ENCODE results near the gene AGTR1. TPM values are rescaled to one million over a fixed set of nuclear protein-coding genes. Genes with fewer than 3 reads are reported as not detected.
"Not testable (repeated sequence)": the region's sequence is repeated elsewhere in the genome, so short reads cannot be mapped to it uniquely, and the experiment has no call there.

AGTR1 gene
- total RNA-seq, 2 experiments from 2014 or later, result not detected

- Mint-ChIP-seq H3K27me3 (no peaks in the 10 kb centered on the region), H3K9me3 (no peaks in the 10 kb centered on the region), H3K4me1 (no peaks in the 10 kb centered on the region), H3K36me3 (ENCODE audit: low read depth) (no peaks in the 10 kb centered on the region), H3K27ac (no peak overlapping the region), H3K4me3 (no peak overlapping the region)
- CTCF ChIA-PET, result no interaction called here
- no peak for DNase-seq
- POLR2A ChIA-PET, result no interaction called here
Observed at GRCh38 chr3:148757238-148758215, 59.8 kb downstream of the AGTR1 start.

GRCh38 chr3:148758303-148758884, 60.7 kb downstream of the AGTR1 start:
- Mint-ChIP-seq H3K27me3 (no peaks in the 10 kb centered on the region), H3K36me3 (ENCODE audit: low read depth) (no peaks in the 10 kb centered on the region), H3K9me3 (no peaks in the 10 kb centered on the region), H3K4me3 (no peak overlapping the region), H3K4me1 (no peaks in the 10 kb centered on the region), H3K27ac (no peak overlapping the region)
- CTCF ChIA-PET, result no interaction called here
- DNase-seq, result no peak
- POLR2A ChIA-PET, result no interaction called here

DNA sequence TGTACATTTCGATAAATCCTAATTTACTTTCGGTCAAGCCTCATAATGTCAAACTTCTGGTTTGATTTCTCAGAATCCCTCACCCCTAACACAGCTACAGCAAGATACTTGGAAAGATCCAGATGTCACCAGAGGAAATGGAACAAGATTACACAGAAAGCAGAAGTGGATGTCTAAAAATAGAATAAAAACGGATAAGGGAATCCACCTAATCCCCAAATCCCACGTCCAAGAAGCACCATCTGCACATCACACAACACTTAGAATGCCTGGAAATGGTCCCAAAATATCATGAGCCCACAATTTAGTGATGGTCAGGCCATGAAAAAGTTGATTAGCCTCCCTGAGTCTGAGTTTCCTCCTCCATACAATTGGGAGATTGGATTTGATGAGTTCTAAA, 61.7 kb downstream of the AGTR1 start:
- Mint-ChIP-seq H3K9me3 (no peaks in the 10 kb centered on the region), H3K36me3 (ENCODE audit: low read depth) (no peaks in the 10 kb centered on the region), H3K4me3 (no peak overlapping the region), H3K4me1 (no peaks in the 10 kb centered on the region), H3K27me3 (no peaks in the 10 kb centered on the region), H3K27ac (no peak overlapping the region)
- POLR2A ChIA-PET, result no interaction called here
- no peak for DNase-seq
- CTCF ChIA-PET, result no interaction called here

DNA sequence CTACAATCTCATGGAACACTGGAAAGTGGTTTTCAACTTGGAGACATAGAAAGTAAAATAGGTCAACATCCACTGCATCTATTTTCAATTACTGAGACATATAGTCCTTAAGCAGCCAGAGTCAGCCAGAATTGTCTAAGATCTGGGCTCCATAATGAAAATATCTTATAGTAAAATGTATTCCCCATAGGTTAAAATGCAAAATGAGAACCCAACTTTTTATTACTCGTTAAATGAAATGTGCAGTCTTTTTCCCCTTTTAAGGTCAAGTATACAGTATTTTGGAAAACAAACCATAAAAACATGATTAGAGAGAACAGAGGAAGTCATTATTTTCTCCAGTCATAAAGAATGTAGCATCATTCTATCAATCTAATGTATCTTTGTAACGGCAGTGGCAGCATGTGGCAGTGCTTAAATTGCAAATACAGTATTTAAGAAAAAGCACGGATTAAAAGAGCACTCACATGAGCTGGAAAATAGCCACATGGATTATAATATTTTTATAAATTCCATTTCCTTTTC, 65.5 kb downstream of the AGTR1 start:
- H3K4me1 Mint-ChIP-seq, result no peaks in the 10 kb centered on the region
- DNase-seq, result no peak
- no peaks in the 10 kb centered on the region for H3K36me3 Mint-ChIP-seq (ENCODE audit: low read depth)
- H3K4me3 Mint-ChIP-seq, result no peak overlapping the region
- H3K27ac Mint-ChIP-seq, result no peak overlapping the region
- POLR2A ChIA-PET, result no interaction called here
- no peaks in the 10 kb centered on the region for H3K27me3 Mint-ChIP-seq
- no peaks in the 10 kb centered on the region for H3K9me3 Mint-ChIP-seq
- CTCF ChIA-PET, result no interaction called here

GRCh38 chr3:148763986-148764935, 66.6 kb downstream of the AGTR1 start:
- Mint-ChIP-seq H3K4me3 (no peak overlapping the region), H3K27ac (no peak overlapping the region), H3K4me1 (no peaks in the 10 kb centered on the region), H3K36me3 (ENCODE audit: low read depth) (no peaks in the 10 kb centered on the region), H3K9me3 (no peaks in the 10 kb centered on the region), H3K27me3 (no peaks in the 10 kb centered on the region)
- ChIA-PET POLR2A (no interaction called here), CTCF (no interaction called here)
- DNase-seq, result no peak

DNA sequence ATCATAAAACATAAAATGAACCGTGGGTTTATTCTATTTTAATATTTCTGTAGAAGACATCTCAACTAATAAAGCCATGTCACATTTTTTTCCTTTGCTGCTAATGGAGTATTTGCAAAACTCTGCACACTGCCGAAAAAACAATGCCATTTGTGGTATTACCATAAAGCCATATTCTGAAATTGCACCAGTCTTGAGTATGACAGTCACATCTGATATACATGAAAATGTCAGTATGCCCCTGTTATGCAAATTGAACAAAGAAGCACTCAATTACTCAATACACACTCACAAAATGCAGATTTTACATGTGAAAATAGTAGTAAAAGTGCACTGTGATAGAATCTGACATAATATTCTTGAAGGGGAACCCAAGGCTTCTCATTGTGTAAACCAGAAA, 74.7 kb downstream of the AGTR1 start:
- ChIA-PET POLR2A (no interaction called here), CTCF (no interaction called here)
- Mint-ChIP-seq H3K4me1 (no peaks in the 10 kb centered on the region), H3K4me3 (no peak overlapping the region), H3K36me3 (ENCODE audit: low read depth) (no peaks in the 10 kb centered on the region), H3K27ac (no peak overlapping the region), H3K27me3 (no peaks in the 10 kb centered on the region), H3K9me3 (no peaks in the 10 kb centered on the region)
- no peak for DNase-seq

- Mint-ChIP-seq H3K4me3 (no peak overlapping the region), H3K27ac (no peak overlapping the region), H3K36me3 (ENCODE audit: low read depth) (no peaks in the 10 kb centered on the region), H3K27me3 (no peaks in the 10 kb centered on the region), H3K4me1 (no peaks in the 10 kb centered on the region), H3K9me3 (no peaks in the 10 kb centered on the region)
- POLR2A ChIA-PET, result no interaction called here
- CTCF ChIA-PET, result interaction anchor here (0.6 kb wide), 1 partner anchor 120 kb away, joined by 3 read pairs; no protein-coding TSS in a partner anchor
- no peak for DNase-seq
Observed at GRCh38 chr3:148772835-148773234, 75.1 kb downstream of the AGTR1 start.

GRCh38 chr3:148773805-148774204, 76.1 kb downstream of the AGTR1 start:
- H3K27ac Mint-ChIP-seq, result no peak overlapping the region
- DNase-seq, result no peak
- POLR2A ChIA-PET, result no interaction called here

GRCh38 chr3:148778926-148779325, 81.2 kb downstream of the AGTR1 start:
- Mint-ChIP-seq H3K27ac (no peak overlapping the region), H3K9me3 (no peaks in the 10 kb centered on the region), H3K27me3 (no peaks in the 10 kb centered on the region), H3K36me3 (ENCODE audit: low read depth) (no peaks in the 10 kb centered on the region), H3K4me3 (no peak overlapping the region), H3K4me1 (no peaks in the 10 kb centered on the region)
- ChIA-PET POLR2A (no interaction called here), CTCF (no interaction called here)
- DNase-seq, result no peak

More at GRCh38 chr3:148773805-148774204, 76.1 kb downstream of the AGTR1 start:
- no peaks in the 10 kb centered on the region for H3K4me1 Mint-ChIP-seq
- H3K9me3 Mint-ChIP-seq, result no peaks in the 10 kb centered on the region
- H3K4me3 Mint-ChIP-seq, result no peak overlapping the region
- H3K36me3 Mint-ChIP-seq (ENCODE audit: low read depth), result no peaks in the 10 kb centered on the region
- CTCF ChIA-PET, result no interaction called here
- H3K27me3 Mint-ChIP-seq, result no peaks in the 10 kb centered on the region

- H3K27ac Mint-ChIP-seq, H3K4me1 Mint-ChIP-seq, CTCF ChIA-PET: not testable (repeated sequence)
Observed at GRCh38 chr3:148785026-148785425, 87.3 kb downstream of the AGTR1 start.

GRCh38 chr3:148786159-148786558, 88.5 kb downstream of the AGTR1 start:
- H3K36me3 Mint-ChIP-seq (ENCODE audit: low read depth); DNase-seq; H3K27ac Mint-ChIP-seq; H3K4me3 Mint-ChIP-seq; POLR2A ChIA-PET; CTCF ChIA-PET; H3K27me3 Mint-ChIP-seq; H3K4me1 Mint-ChIP-seq; H3K9me3 Mint-ChIP-seq: not testable (repeated sequence)

More at GRCh38 chr3:148785026-148785425, 87.3 kb downstream of the AGTR1 start:
- H3K36me3 Mint-ChIP-seq (ENCODE audit: low read depth); H3K9me3 Mint-ChIP-seq; POLR2A ChIA-PET; H3K4me3 Mint-ChIP-seq; H3K27me3 Mint-ChIP-seq; DNase-seq: not testable (repeated sequence)

- no peak for DNase-seq
- Mint-ChIP-seq H3K36me3 (ENCODE audit: low read depth) (no peaks in the 10 kb centered on the region), H3K27me3 (no peaks in the 10 kb centered on the region), H3K27ac (no peak overlapping the region), H3K4me3 (no peak overlapping the region), H3K9me3 (no peaks in the 10 kb centered on the region), H3K4me1 (no peaks in the 10 kb centered on the region)
- ChIA-PET CTCF (no interaction called here), POLR2A (no interaction called here)
Observed at GRCh38 chr3:148789146-148789545, 91.4 kb downstream of the AGTR1 start.

- ChIA-PET CTCF (no interaction called here), POLR2A (no interaction called here)
- H3K9me3 Mint-ChIP-seq, result no peaks in the 10 kb centered on the region
- no peaks in the 10 kb centered on the region for H3K27me3 Mint-ChIP-seq
- H3K27ac Mint-ChIP-seq, result no peak overlapping the region
- no peak overlapping the region for H3K4me3 Mint-ChIP-seq
- H3K36me3 Mint-ChIP-seq (ENCODE audit: low read depth), result no peaks in the 10 kb centered on the region
- no peak for DNase-seq
- no peaks in the 10 kb centered on the region for H3K4me1 Mint-ChIP-seq
Observed at GRCh38 chr3:148789906-148790305, 92.2 kb downstream of the AGTR1 start.
